Lung (tissue), 12 donors: Measurements from ENCODE around the gene INKA1. TPM values are rescaled to one million over a fixed set of nuclear protein-coding genes. Genes with fewer than 3 reads are reported as not detected.

Experiments
- ATAC-seq: fragments of 200-7000 bp; cut with Tn5 transposase; one replicate; pipeline ENCODE4 v1.9.1; 2020; ENCODE audit warnings: moderate number of reproducible peaks; ENCODE audit not compliant: insufficient read depth, low FRiP score
- DNase-seq, 3 donors: peaks; one replicate each; pipeline ENCODE4 v3.0.0-alpha.2; 2013 to 2017
- H3K27ac ChIP-seq, 2 donors: one replicate each; pipeline ENCODE4 v1.5.1; 2013; ENCODE audit warnings: mild to moderate bottlenecking in 2 of 2, moderate library complexity in 2 of 2, control low read depth in 1 of 2, inconsistent platforms in 1 of 2, low read depth in 1 of 2, low read length in 1 of 2
- H3K27me3 ChIP-seq, 3 donors: one replicate each; pipeline ENCODE4 v1.5.1; 2013; ENCODE audit warnings: low read length in 2 of 3; ENCODE audit not compliant: control insufficient read depth in 3 of 3, insufficient read depth in 3 of 3
- H3K36me3 ChIP-seq, 4 donors: one replicate each; pipeline ENCODE4 v1.5.1; 2013; ENCODE audit warnings: low read length in 4 of 4, mild to moderate bottlenecking in 1 of 4, moderate library complexity in 1 of 4; ENCODE audit not compliant: control insufficient read depth in 4 of 4, insufficient read depth in 4 of 4
- H3K4me1 ChIP-seq, 5 donors: one replicate each; pipeline ENCODE4 v1.5.1; 2013; ENCODE audit warnings: low read length in 5 of 5, mild to moderate bottlenecking in 2 of 5, moderate library complexity in 1 of 5; ENCODE audit not compliant: control insufficient read depth in 5 of 5, insufficient read depth in 5 of 5
- H3K4me3 ChIP-seq: one replicate; pipeline ENCODE4 v1.5.1; 2013; ENCODE audit warnings: mild to moderate bottlenecking, control low read depth, moderate library complexity
- H3K9ac ChIP-seq, 2 donors: one replicate each; pipeline ENCODE4 v1.5.1; 2013; ENCODE audit warnings: low read length in 2 of 2, control low read depth in 1 of 2; ENCODE audit not compliant: insufficient read depth in 1 of 2
- H3K9me3 ChIP-seq, 4 donors: one replicate each; pipeline ENCODE4 v1.5.1; 2013; ENCODE audit warnings: low read length in 3 of 4, mild to moderate bottlenecking in 1 of 4, moderate library complexity in 1 of 4; ENCODE audit not compliant: control insufficient read depth in 4 of 4, insufficient read depth in 3 of 4
- CTCF ChIP-seq: IDR thresholded peaks from 2 replicates; pipeline ENCODE4 v1.5.1; 2012; ENCODE audit warnings: mild to moderate bottlenecking; ENCODE audit errors: control extremely low read depth, extremely low read depth
- WGBS, 2 donors: extraction: QIAGEN DNeasy Blood & Tissue Kit; methylation state at CpG; one replicate each; pipeline ENCODE4 v1.1.7; 2013; 5-methylcytosine and 5-hydroxymethylcytosine counted together
- polyA plus RNA-seq, 2 donors: library from polyadenylated mRNA; stranded (reverse); fragments of 200-250 nt; gene quantifications; one replicate each; pipeline ENCODE4 v1.2.1, GENCODE V29; 2013
- total RNA-seq, 2 donors: library from RNA; depleted of rRNA in 1 of 2; stranded (reverse); fragments of >200 nt in 1 of 2; gene quantifications; one replicate each; pipeline ENCODE4 v1.2.1, GENCODE V29; 2014 to 2021
- donor health status: control.
- donor health status: control.
- donor health status: Bipolar disorder and iron deficiency.
- donor health status: healthy.
- donor health status: DM: yes; HTN: yes; CAD: no.

Gene INKA1
- total and polyA plus RNA-seq, 4 donors, result 6.1 to 10.8 (median 6.9) TPM

GRCh38 chr3:49787536-49787935 is 15.5 kb upstream of the INKA1 start:
- H3K4me3 ChIP-seq, result no peak overlapping the region
- TF ChIP-seq CTCF, result no peak
- H3K9me3 ChIP-seq, result no peaks in the 10 kb centered on the region
- 75 to 78% methylated on average over 5 of the region's 5 CpGs for WGBS, 2 donors
- H3K4me1 ChIP-seq, result peaks cover 4 to 15% (median 8%) of the 10 kb centered on the region in 5 donors
- H3K9ac ChIP-seq, result no peak overlapping the region
- no peaks in the 10 kb centered on the region for H3K27me3 ChIP-seq
- no peak overlapping the region for H3K27ac ChIP-seq
- DNase-seq (peak in 1 of 3 donors; percentile 6), ATAC-seq (no peak)
- peaks cover 0 to 3% (median 2%) of the 10 kb centered on the region in 4 donors for H3K36me3 ChIP-seq

GRCh38 chr3:49788056-49788455 is 15.0 kb upstream of the INKA1 start:
- Histone ChIP-seq H3K27ac (no peak overlapping the region), H3K4me1 (peaks cover 4 to 15% (median 8%) of the 10 kb centered on the region in 5 donors), H3K9me3 (no peaks in the 10 kb centered on the region), H3K9ac (no peak overlapping the region), H3K36me3 (peaks cover 0 to 3% (median 2%) of the 10 kb centered on the region in 4 donors), H3K4me3 (no peak overlapping the region), H3K27me3 (no peaks in the 10 kb centered on the region)
- TF ChIP-seq CTCF, result no peak
- 99 to 100% methylated on average over 2 of the region's 2 CpGs for WGBS, 2 donors
- ATAC-seq (no peak), DNase-seq (no peak)

- WGBS, 2 donors, result 70 to 71% methylated on average over 9 of the region's 9 CpGs
- no peak for TF ChIP-seq CTCF
- no peaks in the 10 kb centered on the region for H3K9me3 ChIP-seq
- no peak overlapping the region for H3K9ac ChIP-seq
- no peak overlapping the region for H3K27ac ChIP-seq
- H3K27me3 ChIP-seq, result no peaks in the 10 kb centered on the region
- no peak for DNase-seq
- peaks cover 0 to 7% (median 4%) of the 10 kb centered on the region in 5 donors for H3K4me1 ChIP-seq
- ATAC-seq, result no peak
- no peaks in the 10 kb centered on the region for H3K36me3 ChIP-seq
- no peak overlapping the region for H3K4me3 ChIP-seq
Observed at GRCh38 chr3:49790626-49791411, 12.2 kb upstream of the INKA1 start.
